D341Med (cell line): ENCODE data around the gene PSMA6.
"Not testable (repeated sequence)": the region's sequence is repeated elsewhere in the genome, so short reads cannot be mapped to it uniquely, and the experiment has no call there.

Experiments
- DNase-seq: peaks from one replicate; pipeline ENCODE4 v3.0.0; 2012; ENCODE audit warnings: low spot score

Gene PSMA6

DNA sequence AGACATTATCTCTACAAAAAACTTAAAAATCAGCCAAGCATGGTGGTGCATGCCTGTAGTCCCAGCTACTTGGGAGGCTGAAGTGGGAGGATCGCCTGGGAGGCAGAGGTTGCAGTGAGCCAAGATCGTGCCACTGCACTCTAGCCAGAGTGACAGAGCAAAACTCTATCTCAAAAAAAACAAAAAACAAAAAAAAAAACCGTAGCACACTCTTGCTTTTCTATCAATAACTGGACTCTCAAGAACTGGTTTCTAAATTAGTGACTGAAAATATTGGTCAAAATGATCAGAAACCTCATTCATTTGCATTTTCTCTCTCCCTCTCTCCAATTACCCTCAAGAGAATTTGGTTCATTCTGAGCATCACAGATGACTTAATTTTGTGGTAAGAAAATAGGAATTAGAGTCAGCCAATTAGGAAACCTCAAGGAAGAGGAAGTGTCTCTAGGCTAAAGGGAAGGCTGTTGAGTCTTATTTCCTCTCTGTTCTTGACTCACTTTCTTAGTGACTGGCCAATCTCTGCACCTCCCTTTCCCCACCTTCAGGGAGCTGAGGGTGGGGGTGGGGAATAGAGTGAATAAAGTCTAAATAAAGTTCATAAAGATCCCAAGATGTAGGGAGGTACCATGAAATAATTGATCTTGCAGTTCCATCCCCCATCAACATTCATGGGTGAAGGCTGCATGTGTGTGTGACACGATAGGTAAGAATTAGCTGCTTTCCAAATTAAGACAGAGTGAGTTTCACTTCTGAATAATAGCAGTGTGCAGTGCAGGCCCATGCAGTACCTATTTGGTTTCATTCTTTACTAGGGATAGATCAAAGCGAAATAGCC is 6.8 kb upstream of the PSMA6 start:
- no peak for DNase-seq

- DNase-seq, result no peak
Measured at GRCh38 chr14:35286003-35286600, 6.1 kb upstream of the PSMA6 start.

GRCh38 chr14:35286707-35287106 is 5.5 kb upstream of the PSMA6 start:
- no peak for DNase-seq

DNA sequence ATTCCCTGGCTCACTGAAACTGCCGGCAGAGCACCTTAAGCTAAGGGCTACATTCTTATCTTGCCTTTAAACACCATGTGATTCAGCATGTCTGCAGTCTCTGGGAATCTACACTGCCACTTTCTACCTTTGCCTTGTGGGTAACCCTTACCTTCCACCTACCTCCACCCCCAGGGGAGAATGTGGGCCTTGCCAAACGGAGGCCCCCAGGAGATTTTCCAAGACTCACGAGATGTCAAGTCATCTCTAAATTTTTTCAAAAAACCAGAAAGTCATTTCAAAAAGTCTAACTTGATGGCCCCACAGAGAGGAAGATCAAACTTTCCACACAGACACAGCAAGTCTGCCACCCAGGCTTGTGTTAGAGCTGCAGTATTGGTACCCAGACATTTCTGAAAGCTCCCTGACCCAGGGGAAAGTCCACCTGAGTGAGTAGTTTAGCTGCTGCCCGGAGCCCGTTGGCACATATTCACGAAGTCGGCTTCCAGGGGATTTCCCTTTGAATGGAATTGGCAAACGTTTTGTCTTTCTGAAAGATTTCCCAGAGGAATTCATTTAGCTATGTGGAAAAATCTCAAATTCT is 4.7 kb upstream of the PSMA6 start:
- no peak for DNase-seq

DNA sequence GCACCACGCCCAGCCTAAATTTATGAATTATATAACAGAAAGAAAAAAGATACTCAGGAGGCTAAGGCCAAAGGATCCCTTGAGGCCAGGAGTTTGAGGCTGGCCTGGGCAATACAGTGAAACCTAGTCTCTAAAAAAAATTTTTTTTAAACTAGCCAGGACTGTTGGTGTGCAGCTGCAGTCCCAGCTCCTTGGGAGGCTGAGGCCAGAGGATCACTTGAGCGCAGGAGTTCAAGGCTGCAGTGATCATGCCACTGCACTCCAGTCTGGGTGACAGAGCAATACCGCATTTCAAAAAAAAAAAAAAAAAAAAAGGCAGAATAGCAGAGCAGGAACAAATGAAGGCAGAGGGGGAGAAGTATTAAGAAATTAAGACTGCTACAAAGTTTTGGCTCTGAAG is 2.6 kb upstream of the PSMA6 start:
- no peak for DNase-seq

GRCh38 chr14:35292770-35293561 is 784 bp downstream of the PSMA6 start:
- DNase-seq, result no peak

GRCh38 chr14:35295845-35296161 is 3.6 kb downstream of the PSMA6 start:
- DNase-seq, result no peak

- no peak for DNase-seq
Measured at GRCh38 chr14:35296545-35296944, 4.4 kb downstream of the PSMA6 start.

DNA sequence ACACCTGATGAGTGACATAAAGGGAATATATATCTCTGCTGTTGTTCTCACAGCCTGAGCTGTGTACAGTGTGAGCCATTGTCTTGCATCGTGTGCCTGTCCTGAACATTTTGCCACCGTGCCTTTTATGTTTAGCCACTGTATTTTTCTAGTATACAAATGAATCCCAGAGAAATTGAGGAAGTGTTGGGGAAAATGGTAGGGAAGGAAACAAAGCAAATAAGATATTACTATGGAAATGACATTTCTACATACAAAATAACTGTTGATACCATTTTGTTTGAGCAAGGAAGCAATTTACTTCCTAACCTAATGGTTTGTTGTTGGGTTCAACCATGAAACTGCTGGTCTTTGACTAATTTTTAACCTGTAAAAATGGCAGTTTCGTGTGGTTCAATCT is 5.5 kb downstream of the PSMA6 start:
- no peak for DNase-seq

DNA sequence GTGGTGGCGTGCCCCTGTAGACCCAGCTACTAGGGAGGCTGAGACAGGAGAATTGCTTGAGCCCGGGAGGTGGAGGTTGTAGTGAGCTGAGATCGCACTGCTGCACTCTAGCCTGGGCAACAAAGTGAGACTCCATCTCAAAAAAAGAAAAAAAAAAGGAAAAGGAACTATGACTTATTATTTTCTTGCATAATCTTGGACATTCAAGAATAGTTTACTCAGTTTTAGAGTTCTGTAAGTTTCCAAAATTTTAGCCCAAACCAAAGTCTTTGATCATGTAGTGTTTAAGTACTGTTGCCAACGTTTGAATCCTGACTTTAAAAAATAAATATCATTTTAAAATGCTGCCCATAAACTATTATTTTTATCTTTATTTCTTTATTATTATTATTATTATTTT is 6.2 kb downstream of the PSMA6 start:
- DNase-seq, result no peak

DNA sequence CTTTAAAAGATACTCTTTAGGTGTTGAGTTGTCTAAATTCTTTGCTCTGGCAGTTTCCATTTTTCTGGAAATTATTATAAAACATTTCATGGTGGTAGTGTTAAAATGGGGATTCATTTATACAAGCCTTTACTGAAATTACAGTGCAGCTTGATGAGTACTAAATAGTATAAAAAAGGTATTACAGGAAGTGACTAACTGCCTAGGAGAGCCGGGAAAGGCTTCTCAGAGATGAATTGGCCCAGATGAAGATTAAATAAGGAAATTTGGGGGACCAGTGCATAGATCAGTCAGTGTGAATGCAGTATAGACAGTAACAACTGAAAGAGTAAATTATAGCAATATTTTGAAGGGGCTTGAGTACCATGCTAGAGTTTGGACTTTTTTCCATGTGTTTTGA is 7.5 kb downstream of the PSMA6 start:
- DNase-seq, result no peak

GRCh38 chr14:35300228-35300627 is 8.0 kb downstream of the PSMA6 start:
- no peak for DNase-seq

DNA sequence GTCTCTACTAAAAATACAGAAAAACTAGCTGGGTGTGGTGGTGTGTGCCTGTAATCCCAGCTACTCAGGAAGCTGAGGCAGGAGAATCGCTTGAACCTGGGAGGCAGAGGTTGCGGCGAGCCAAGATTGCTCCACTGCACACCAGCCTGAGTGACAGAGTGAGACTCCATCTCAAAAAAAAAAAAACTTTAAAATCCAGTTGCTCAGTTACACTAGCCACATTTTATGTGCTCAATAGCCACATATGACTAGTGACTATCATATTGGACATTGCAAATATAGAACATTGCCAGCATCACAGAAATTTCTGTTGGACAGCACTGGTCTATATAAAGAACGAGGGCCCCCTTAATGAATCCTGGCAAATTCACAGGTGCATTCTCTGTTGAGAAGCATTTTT is 9.2 kb downstream of the PSMA6 start:
- DNase-seq, result not testable (repeated sequence)

DNA sequence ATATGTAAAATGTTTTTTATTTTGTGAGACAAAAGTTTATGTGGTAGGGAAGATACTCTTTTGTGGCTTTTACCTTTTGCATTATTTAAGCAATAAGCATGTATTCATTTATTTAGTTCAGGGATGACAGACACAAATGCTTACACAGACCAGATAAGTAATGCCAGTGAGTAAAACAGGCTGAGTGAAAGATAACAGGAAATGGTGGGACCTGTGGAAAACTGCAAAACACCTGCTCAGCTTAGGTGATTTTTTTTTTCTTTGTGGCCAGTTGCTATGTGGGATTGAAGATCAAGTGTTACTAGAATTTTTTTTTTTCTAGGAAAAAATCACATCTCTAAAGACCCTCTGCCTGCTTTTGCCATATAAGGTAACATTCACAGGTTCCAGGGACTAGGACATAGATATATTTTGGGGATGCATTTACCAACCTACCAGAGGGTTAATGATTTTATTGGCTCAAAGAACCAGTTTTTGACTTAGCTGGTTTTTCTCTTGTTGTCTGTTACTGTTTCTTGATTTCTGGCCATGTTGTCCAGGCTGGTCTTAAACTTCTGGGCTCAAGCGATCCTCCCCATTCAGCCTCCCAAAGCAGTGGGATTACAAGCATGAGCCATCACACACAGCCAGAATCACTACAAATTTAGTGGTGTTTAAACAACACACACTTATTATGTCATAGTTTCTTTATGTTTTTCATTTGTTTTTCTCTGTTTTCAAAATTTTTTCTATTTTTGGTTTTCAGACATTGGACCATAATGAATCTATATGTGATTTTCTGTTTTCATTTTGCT is 9.8 kb downstream of the PSMA6 start:
- no peak for DNase-seq

DNA sequence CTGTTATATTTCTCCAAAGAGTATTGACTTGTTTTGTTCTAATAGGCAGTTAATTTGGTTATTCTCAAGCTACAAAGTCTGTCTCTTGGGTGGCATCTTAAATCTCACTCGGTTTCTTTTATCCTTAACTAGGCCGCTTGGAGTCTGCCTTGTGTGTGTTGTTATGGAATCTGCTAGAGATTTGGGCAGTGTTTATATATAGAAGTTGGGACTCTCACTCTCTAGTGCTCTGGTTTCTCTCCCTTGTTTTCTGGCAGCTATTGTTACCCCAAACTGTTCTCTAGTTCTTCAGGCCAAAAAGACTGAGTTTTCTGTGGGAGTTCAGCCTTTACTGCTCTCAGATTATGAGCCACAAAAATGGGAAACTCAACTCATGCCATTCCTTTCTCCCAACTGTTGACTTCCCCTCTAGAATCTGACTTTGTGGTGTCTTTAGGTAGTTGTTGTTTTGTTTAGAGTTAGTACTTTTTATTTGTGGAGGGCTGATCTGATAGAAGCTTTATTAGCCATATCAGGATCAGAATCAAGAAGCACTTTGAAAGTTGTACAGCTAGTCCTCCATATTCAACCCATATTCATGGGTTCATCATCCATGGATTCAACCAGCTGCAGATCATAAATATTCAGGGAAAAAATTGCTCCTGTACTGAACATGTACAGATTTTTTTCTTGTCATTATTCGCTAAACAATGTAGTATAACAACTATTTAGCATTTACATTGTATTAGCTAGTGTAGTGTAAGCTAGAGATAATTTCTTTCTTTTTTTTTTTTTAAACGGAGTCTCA is 11.2 kb downstream of the PSMA6 start:
- no peak for DNase-seq

GRCh38 chr14:35304812-35305462 is 12.8 kb downstream of the PSMA6 start:
- no peak for DNase-seq

DNA sequence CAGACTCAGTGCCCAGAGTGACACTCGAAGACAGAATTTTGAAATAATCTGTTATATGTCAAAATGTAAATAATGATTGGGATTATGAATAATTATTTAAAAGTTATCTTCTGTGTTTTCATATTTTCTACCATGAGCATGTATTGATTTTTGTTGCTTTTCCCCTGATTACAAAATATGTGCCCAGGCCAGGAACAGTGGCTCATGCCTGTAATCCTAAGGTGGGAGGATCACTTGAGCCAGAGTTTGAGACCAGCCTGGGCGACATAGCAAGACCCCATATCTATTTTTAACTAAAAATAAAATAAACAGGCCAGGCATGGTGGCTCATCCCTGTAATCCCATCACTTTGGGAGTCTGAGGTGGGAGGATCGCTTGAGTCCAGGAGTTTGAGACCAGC is 13.5 kb downstream of the PSMA6 start:
- no peak for DNase-seq

- DNase-seq, result no peak
Measured at GRCh38 chr14:35306114-35306513, 13.9 kb downstream of the PSMA6 start.

GRCh38 chr14:35317820-35318219 is 25.6 kb downstream of the PSMA6 start:
- DNase-seq, result no peak

- no peak for DNase-seq
Measured at GRCh38 chr14:35319509-35319908, 27.3 kb downstream of the PSMA6 start.

DNA sequence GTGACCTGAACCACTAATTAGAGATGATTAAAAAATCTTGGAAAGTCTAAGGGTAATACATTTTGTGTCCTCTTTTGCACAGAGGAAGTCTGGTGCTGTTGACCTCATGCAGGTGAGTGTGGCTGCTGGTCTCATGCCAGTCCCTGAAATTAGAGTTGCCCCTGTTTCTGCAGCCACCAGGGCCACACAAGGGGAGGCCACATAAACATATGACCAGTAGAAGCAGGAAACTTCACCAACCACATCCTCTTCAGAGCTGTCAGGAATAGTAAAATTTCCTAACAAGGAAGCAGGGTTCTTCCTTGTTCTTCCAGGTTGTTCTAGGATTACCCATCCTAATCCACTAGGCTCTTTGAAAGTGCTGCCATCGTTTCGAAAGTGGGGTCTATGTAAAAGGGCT is 28.3 kb downstream of the PSMA6 start:
- DNase-seq, result no peak
